ENCODE measurements around the gene DNAJB11. TPM values are rescaled to one million over a fixed set of nuclear protein-coding genes. Genes with fewer than 3 reads are reported as not detected.

DNAJB11 gene
- total and polyA plus RNA-seq, 2 donors from 2014 or later: 45.0 to 46.4 TPM

GRCh38 chr3:186596568-186597287 is 26.2 kb downstream of the DNAJB11 start:
- no peak for TF ChIP-seq CTCF (IDR thresholded peaks at IDR 0.05; ENCODE audit: borderline replicate concordance, extremely low read depth, insufficient read depth)
- FAIRE-seq: no peak
- no peak overlapping the region for H3K9ac ChIP-seq (ENCODE audit: low read length in 3 of 3)
- DNase-seq: peak in 3 of 5 donors; percentile 33 to 72 (median 60)
- no peak overlapping the region for H3K4me3 ChIP-seq (ENCODE audit: low read length in 3 of 3)
- intact Hi-C loops (cut with DNase I): no loop called here
- no peaks in the 10 kb centered on the region for H3K36me3 ChIP-seq (ENCODE audit: control insufficient read depth in 2 of 3, insufficient read depth in 3 of 3, low read length in 3 of 3)
- peaks cover 0 to 26% (median 3%) of the 10 kb centered on the region in 3 donors for H3K4me1 ChIP-seq (ENCODE audit: control insufficient read depth in 2 of 3, insufficient read depth in 2 of 3, low read depth in 1 of 3, low read length in 3 of 3)
- H3K9me3 ChIP-seq (ENCODE audit: control insufficient read depth in 2 of 3, insufficient read depth in 1 of 3, low read length in 3 of 3): no peaks in the 10 kb centered on the region
- no peaks in the 10 kb centered on the region for H3K27me3 ChIP-seq (ENCODE audit: control insufficient read depth, insufficient read depth, low read length)
- H3K27ac ChIP-seq (ENCODE audit: low read depth in 2 of 2, low read length in 2 of 2): no peak overlapping the region

GRCh38 chr3:186598108-186598784 is 27.7 kb downstream of the DNAJB11 start:
- Histone ChIP-seq H3K27ac (ENCODE audit: low read depth in 2 of 2, low read length in 2 of 2) (peak overlapping the region in 1 of 2 donors; percentile 46), H3K9me3 (ENCODE audit: control insufficient read depth in 2 of 3, insufficient read depth in 1 of 3, low read length in 3 of 3) (no peaks in the 10 kb centered on the region), H3K9ac (ENCODE audit: low read length in 3 of 3) (no peak overlapping the region), H3K36me3 (ENCODE audit: control insufficient read depth in 2 of 3, insufficient read depth in 3 of 3, low read length in 3 of 3) (no peaks in the 10 kb centered on the region), H3K4me3 (ENCODE audit: low read length in 3 of 3) (no peak overlapping the region), H3K27me3 (ENCODE audit: control insufficient read depth, insufficient read depth, low read length) (no peaks in the 10 kb centered on the region), H3K4me1 (ENCODE audit: control insufficient read depth in 2 of 3, insufficient read depth in 2 of 3, low read depth in 1 of 3, low read length in 3 of 3) (peaks cover 0 to 26% (median 3%) of the 10 kb centered on the region in 3 donors)
- FAIRE-seq (no peak), DNase-seq (no peak)
- intact Hi-C loops (cut with DNase I): no loop called here
- no peak for TF ChIP-seq CTCF (IDR thresholded peaks at IDR 0.05; ENCODE audit: borderline replicate concordance, extremely low read depth, insufficient read depth)

GRCh38 chr3:186598794-186599141 is 28.2 kb downstream of the DNAJB11 start:
- intact Hi-C loops (cut with DNase I): no loop called here
- Histone ChIP-seq H3K4me3 (ENCODE audit: low read length in 3 of 3) (no peak overlapping the region), H3K4me1 (ENCODE audit: control insufficient read depth in 2 of 3, insufficient read depth in 2 of 3, low read depth in 1 of 3, low read length in 3 of 3) (peaks cover 0 to 26% (median 3%) of the 10 kb centered on the region in 3 donors), H3K9ac (ENCODE audit: low read length in 3 of 3) (no peak overlapping the region), H3K36me3 (ENCODE audit: control insufficient read depth in 2 of 3, insufficient read depth in 3 of 3, low read length in 3 of 3) (no peaks in the 10 kb centered on the region), H3K9me3 (ENCODE audit: control insufficient read depth in 2 of 3, insufficient read depth in 1 of 3, low read length in 3 of 3) (no peaks in the 10 kb centered on the region), H3K27me3 (ENCODE audit: control insufficient read depth, insufficient read depth, low read length) (no peaks in the 10 kb centered on the region), H3K27ac (ENCODE audit: low read depth in 2 of 2, low read length in 2 of 2) (peak overlapping the region; percentile 46 to 72)
- FAIRE-seq (no peak), DNase-seq (no peak)
- TF ChIP-seq CTCF (IDR thresholded peaks at IDR 0.05; ENCODE audit: borderline replicate concordance, extremely low read depth, insufficient read depth): no peak

Measured in kidney (tissue), 14 donors.